Heart left ventricle (tissue), 16 donors: ENCODE results near the gene GIMAP1. TPM values are rescaled to one million over a fixed set of nuclear protein-coding genes. Genes with fewer than 3 reads are reported as not detected.

Experiments
- ATAC-seq, 4 donors: fragments of 200-7000 bp; cut with Tn5 transposase; one replicate each; pipeline ENCODE4 v1.9.1; 2020 to 2022; ENCODE audit warnings: moderate library complexity in 4 of 4, mild to moderate bottlenecking in 3 of 4, moderate number of reproducible peaks in 1 of 4
- DNase-seq, 5 donors: peaks; one replicate each; pipeline ENCODE4 v3.0.0-alpha.2; 2020
- H3K27ac ChIP-seq, 12 donors: fragments of 200-600 bp; sonication (generic) in 4 of 12; one replicate each; pipeline versions ENCODE4 v1.5.0 to v1.8.0; 2016 to 2022; ENCODE audit warnings: mild to moderate bottlenecking in 2 of 12
- H3K27me3 ChIP-seq, 9 donors: fragments of 200-600 bp; sonication (generic) in 2 of 9; one replicate each; pipeline versions ENCODE4 v1.5.1 to v1.8.0; 2016 to 2022; ENCODE audit warnings: mild to moderate bottlenecking in 3 of 9
- H3K36me3 ChIP-seq, 9 donors: fragments of 200-600 bp; sonication (generic) in 2 of 9; one replicate each; pipeline versions ENCODE4 v1.5.0 to v1.8.0; 2018 to 2022; ENCODE audit warnings: mild to moderate bottlenecking in 2 of 9
- H3K4me1 ChIP-seq, 12 donors: fragments of 200-600 bp; sonication (generic) in 4 of 12; one replicate each; pipeline versions ENCODE4 v1.5.0 to v1.8.0; 2016 to 2022; ENCODE audit warnings: mild to moderate bottlenecking in 3 of 12
- H3K4me3 ChIP-seq, 12 donors: fragments of 200-600 bp; sonication (generic) in 4 of 12; one replicate each; pipeline versions ENCODE4 v1.5.0 to v1.8.0; 2017 to 2022; ENCODE audit warnings: mild to moderate bottlenecking in 9 of 12, moderate library complexity in 4 of 12
- H3K9me3 ChIP-seq, 12 donors: fragments of 200-600 bp; sonication (generic) in 4 of 12; one replicate each; pipeline versions ENCODE4 v1.5.0 to v1.8.0; 2016 to 2022; ENCODE audit warnings: mild to moderate bottlenecking in 1 of 12
- CTCF ChIP-seq, 12 donors: fragments of 200-600 bp; sonication (generic) in 4 of 12; IDR thresholded peaks; one replicate each; pipeline versions ENCODE4 v1.5.0 to v1.8.0; 2018 to 2022; ENCODE audit warnings: antibody characterized with exemption in 12 of 12, mild to moderate bottlenecking in 5 of 12
- POLR2A ChIP-seq, 2 donors: fragments of 450-650 bp; IDR thresholded peaks; one replicate each; pipeline ENCODE4 v1.6.1; 2017; ENCODE audit warnings: antibody characterized with exemption in 2 of 2, mild to moderate bottlenecking in 2 of 2, moderate library complexity in 2 of 2
- WGBS, 4 donors: extraction: QIAGEN DNeasy Blood & Tissue Kit in 2 of 4; methylation state at CpG; one replicate each; pipeline versions ENCODE4 v1.1.5 to v1.1.7; 2013 to 2018; 5-methylcytosine and 5-hydroxymethylcytosine counted together
- intact Hi-C, 10 donors: fragments of 100-400 bp; cut with DNase I; formaldehyde crosslinking; loops; one replicate each; pipeline versions ENCODE4 v1.11.1 to v1.14.2; 2022
- polyA plus RNA-seq, 2 donors: library from polyadenylated mRNA; stranded (reverse); fragments of 200-250 nt; gene quantifications; one replicate each; pipeline ENCODE4 v1.2.3, GENCODE V29; 2013
- total RNA-seq, 9 donors: library from RNA; depleted of rRNA in 2 of 9; stranded (reverse); fragments of >200 nt in 2 of 9; fragmentation: NEBNext Ultra II Directional in 3 of 9; extraction: Animal tissue kit (Norgen Biotek cat#: 25700) in 3 of 9; gene quantifications; one replicate each; pipeline versions ENCODE4 v1.1.0 to v1.2.4, GENCODE V29; 2016 to 2023
- donor health status: ischemic (EF 13 %, LVEDD 7.1; RV severe dilation, severe dysfunction).
- donor health status: healthy with polysubstance abuse.
- donor health status: DM: no; HTN: yes; CAD: no.
- donor health status: DM: no; HTN: no; CAD: no.
- donor health status: ischemic (EF 25% LVEDD 6.9; RV normal size, moderate dysfunction).
- donor health status: ischemic (EF 25% LVEDD 5.7; RV mildly dilated, moderate dysfunction).
- donor health status: healthy.
- donor health status: DM: yes; HTN: yes; CAD: no.
- donor health status: ischemic (EF 35%, LVEDD 5.7; RV mildly dilated, moderate dysfunction).
- donor health status: nonischemic (EF 11% LVEDD 7.7; RV severe dilation, severe dysfunction).
- donor health status: DM: yes; HTN: yes; CAD: no.
- donor health status: PGD.
- donor health status: ischemic (EF 29% LVEDD 5.4; RV normal size, mild dysfunction).
- donor health status: nonischemic (EF 23%, LVEDD 6.1; RV moderate dilation, normal function).

Gene GIMAP1
- total and polyA plus RNA-seq, 11 donors = 3.4 to 9.7 (median 6.7) TPM

GRCh38 chr7:150744041-150744656 is 27.7 kb downstream of the GIMAP1 start:
- no peaks in the 10 kb centered on the region for H3K9me3 ChIP-seq
- no peaks in the 10 kb centered on the region for H3K27me3 ChIP-seq
- TF ChIP-seq CTCF (IDR thresholded peaks at IDR 0.05) (no peak), POLR2A (IDR thresholded peaks at IDR 0.05) (no peak)
- 73 to 89% (median 84%) methylated on average over 8 of the region's 8 CpGs for WGBS, 4 donors
- peak in 2 of 4 donors; percentile 1 to 6 for ATAC-seq
- DNase-seq = no peak
- H3K27ac ChIP-seq = peak overlapping the region in 8 of 12 donors; percentile 5 to 96 (median 40)
- intact Hi-C loops = loop anchor here in 2 of 10 donors (5.0 kb wide), 2 partner anchors 112 to 292 kb away; partner anchors contain the start of genes GIMAP6 (in 1 of the 2) and GIMAP8 (in 1 of the 2)
- no peak overlapping the region for H3K4me3 ChIP-seq
- H3K36me3 ChIP-seq = peaks cover 0 to 52% (median 31%) of the 10 kb centered on the region in 9 donors
- peaks cover 5 to 62% (median 33%) of the 10 kb centered on the region in 12 donors for H3K4me1 ChIP-seq

DNA sequence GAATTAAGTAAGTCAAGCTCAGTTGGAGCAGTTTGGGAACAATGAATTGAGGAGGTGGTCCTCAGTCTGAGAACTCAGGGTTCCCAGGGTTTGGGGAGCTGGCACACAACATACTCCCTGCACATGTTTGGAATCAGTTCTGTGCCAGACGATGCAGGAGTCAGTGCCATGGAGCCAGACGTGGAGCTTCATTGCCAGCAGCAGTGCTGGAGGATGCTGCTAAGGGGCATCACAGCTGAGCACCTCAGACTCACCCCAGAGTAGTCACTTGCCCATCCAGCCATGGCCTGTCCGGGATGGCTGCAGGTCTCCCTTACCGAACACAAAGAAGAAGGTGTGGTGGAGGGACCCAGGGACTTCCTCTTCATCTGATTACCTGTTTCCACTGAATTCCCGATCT is 28.7 kb downstream of the GIMAP1 start:
- Histone ChIP-seq H3K27me3 (no peaks in the 10 kb centered on the region), H3K36me3 (peaks cover 0 to 51% (median 31%) of the 10 kb centered on the region in 9 donors), H3K4me1 (peaks cover 5 to 62% (median 33%) of the 10 kb centered on the region in 12 donors), H3K27ac (peak overlapping the region in 4 of 12 donors; percentile 10 to 93 (median 30)), H3K4me3 (no peak overlapping the region), H3K9me3 (no peaks in the 10 kb centered on the region)
- ATAC-seq = peak in 1 of 4 donors; percentile 6
- 59 to 69% (median 64%) methylated on average over 5 of the region's 5 CpGs for WGBS, 4 donors
- no peak for TF ChIP-seq POLR2A (IDR thresholded peaks at IDR 0.05)
- no peak for TF ChIP-seq CTCF (IDR thresholded peaks at IDR 0.05)
- no peak for DNase-seq
- intact Hi-C loops = no loop called here

DNA sequence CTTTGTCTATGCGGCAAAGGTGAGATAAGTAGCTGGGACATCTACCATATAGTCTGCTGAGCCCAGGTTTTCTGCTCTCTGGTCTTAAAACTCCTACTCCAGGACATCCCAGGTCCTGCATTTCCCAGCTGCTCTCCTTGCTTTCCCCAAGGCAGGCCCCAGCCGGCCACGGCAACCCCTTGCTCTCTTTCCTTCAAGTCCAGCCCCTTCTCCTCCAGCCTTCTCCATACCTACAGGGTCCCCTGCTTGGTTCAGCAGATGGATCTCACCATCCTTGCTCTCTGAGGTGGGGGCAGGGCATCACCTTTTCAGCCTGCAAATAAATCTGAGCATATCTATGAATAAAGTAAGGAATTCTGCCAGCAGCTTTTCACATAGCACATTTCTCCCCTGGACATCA is 29.5 kb downstream of the GIMAP1 start:
- no peak overlapping the region for H3K4me3 ChIP-seq
- H3K27ac ChIP-seq = peak overlapping the region in 3 of 12 donors; percentile 14 to 38 (median 23)
- H3K27me3 ChIP-seq = no peaks in the 10 kb centered on the region
- intact Hi-C loops = no loop called here
- peaks cover 0 to 43% (median 24%) of the 10 kb centered on the region in 9 donors for H3K36me3 ChIP-seq
- no peak for TF ChIP-seq POLR2A (IDR thresholded peaks at IDR 0.05)
- TF ChIP-seq CTCF (IDR thresholded peaks at IDR 0.05) = no peak
- H3K4me1 ChIP-seq = peaks cover 5 to 57% (median 33%) of the 10 kb centered on the region in 12 donors
- DNase-seq (no peak), ATAC-seq (no peak)
- H3K9me3 ChIP-seq = no peaks in the 10 kb centered on the region
- WGBS, 4 donors = 54 to 66% (median 59%) methylated on average over 3 of the region's 3 CpGs

DNA sequence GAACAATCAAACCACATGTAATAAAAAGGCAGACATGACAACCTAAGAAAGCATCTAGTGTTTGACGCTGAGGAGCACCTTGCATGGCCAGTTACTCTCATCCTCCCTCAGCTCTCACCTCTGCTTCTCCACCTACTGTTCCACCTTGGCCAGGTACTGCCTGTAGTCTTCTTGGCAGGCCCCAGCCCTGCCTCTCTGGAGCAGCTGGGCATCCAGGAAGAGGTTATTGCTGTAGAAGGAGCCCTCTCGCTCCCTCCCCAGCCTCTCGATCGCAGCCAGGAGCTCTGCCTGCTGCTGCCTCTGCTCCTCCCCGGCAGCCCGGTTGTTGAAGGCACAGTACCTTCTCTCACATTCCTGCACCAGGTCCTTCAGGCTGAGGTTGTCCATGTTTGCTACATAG is 30.5 kb downstream of the GIMAP1 start:
- Histone ChIP-seq H3K4me3 (no peak overlapping the region), H3K4me1 (peaks cover 5 to 57% (median 29%) of the 10 kb centered on the region in 12 donors), H3K9me3 (no peaks in the 10 kb centered on the region), H3K27ac (no peak overlapping the region), H3K36me3 (peaks cover 0 to 32% (median 14%) of the 10 kb centered on the region in 9 donors), H3K27me3 (no peaks in the 10 kb centered on the region)
- ATAC-seq = no peak
- no peak for DNase-seq
- intact Hi-C loops = no loop called here
- WGBS, 4 donors = 82 to 96% (median 88%) methylated on average over 6 of the region's 6 CpGs
- TF ChIP-seq POLR2A (IDR thresholded peaks at IDR 0.05) = no peak
- no peak for TF ChIP-seq CTCF (IDR thresholded peaks at IDR 0.05)
